Keratinocyte (primary cell): Measurements from ENCODE around the gene DNAH10. TPM values are rescaled to one million over a fixed set of nuclear protein-coding genes. Genes with fewer than 3 reads are reported as not detected.

ENCODE experiments used
- DNase-seq: peaks from one replicate; pipeline ENCODE4 v3.0.0-alpha.2; 2011; ENCODE audit warnings: low read depth, missing footprints, low spot score
- FAIRE-seq: peaks from 2 replicates; lab custom pipeline; 2011; peaks lifted over from hg19 to GRCh38; lab: Jason Lieb, UNC
- H2AFZ ChIP-seq: 2 replicates; pipeline ENCODE4 v1.6.0; 2012; ENCODE audit warnings: low read length, control low read depth, inconsistent platforms; ENCODE audit not compliant: control insufficient read depth
- H3K27ac ChIP-seq: 2 replicates; pipeline ENCODE4 v1.5.1; 2011; ENCODE audit warnings: low read length; ENCODE audit not compliant: control insufficient read depth, insufficient read depth
- H3K27me3 ChIP-seq: 3 replicates; pipeline ENCODE4 v1.6.0; 2011; ENCODE audit warnings: low read length; ENCODE audit not compliant: control insufficient read depth, insufficient read depth; ENCODE audit errors: extremely low read depth
- H3K36me3 ChIP-seq, 2 experiments: 2 replicates in 1 of 2; 3 replicates in 1 of 2; pipeline ENCODE4 v1.5.1; 2011; ENCODE audit warnings: low read length in 2 of 2, mild to moderate bottlenecking in 1 of 2; ENCODE audit not compliant: control insufficient read depth in 2 of 2, insufficient read depth in 2 of 2; ENCODE audit errors: extremely low read depth in 1 of 2
- H3K4me1 ChIP-seq: 3 replicates; pipeline ENCODE4 v1.5.1; 2011; ENCODE audit warnings: low read length; ENCODE audit not compliant: control insufficient read depth, insufficient read depth; ENCODE audit errors: extremely low read depth
- H3K4me2 ChIP-seq: 3 replicates; pipeline ENCODE4 v1.6.0; 2011; ENCODE audit warnings: low read depth, low read length; ENCODE audit not compliant: control insufficient read depth, insufficient read depth; ENCODE audit errors: extremely low read depth
- H3K4me3 ChIP-seq, 3 experiments: fragments of 200-600 bp in 1 of 3; sonication (generic) in 1 of 3; 2 replicates in 2 of 3; 3 replicates in 1 of 3; pipeline ENCODE4 v1.5.1; 2011 to 2016; ENCODE audit warnings: low read length in 3 of 3, mild to moderate bottlenecking in 3 of 3, control low read depth in 2 of 3, inconsistent platforms in 1 of 3, low read depth in 1 of 3, mixed read lengths in 1 of 3, mixed run types in 1 of 3, moderate library complexity in 1 of 3; ENCODE audit not compliant: control insufficient read depth in 2 of 3, insufficient read depth in 2 of 3; ENCODE audit errors: extremely low read depth in 1 of 3
- H3K79me2 ChIP-seq: 2 replicates; pipeline ENCODE4 v1.6.0; 2012; ENCODE audit warnings: low read length; ENCODE audit not compliant: control insufficient read depth, insufficient read depth
- H3K9ac ChIP-seq: 3 replicates; pipeline ENCODE4 v1.6.0; 2011; ENCODE audit warnings: low read length; ENCODE audit not compliant: control insufficient read depth, insufficient read depth; ENCODE audit errors: extremely low read depth
- H3K9me1 ChIP-seq: 3 replicates; pipeline ENCODE4 v1.6.0; 2011; ENCODE audit warnings: low read length; ENCODE audit not compliant: control insufficient read depth, insufficient read depth; ENCODE audit errors: extremely low read depth
- H3K9me3 ChIP-seq: 2 replicates; pipeline ENCODE4 v1.5.1; 2012; ENCODE audit warnings: low read depth, low read length; ENCODE audit not compliant: control insufficient read depth
- H4K20me1 ChIP-seq: 3 replicates; pipeline ENCODE4 v1.6.0; 2011; ENCODE audit warnings: low read length; ENCODE audit not compliant: control insufficient read depth, insufficient read depth; ENCODE audit errors: extremely low read depth
- CTCF ChIP-seq, 3 experiments: IDR thresholded peaks in 1 of 3; conservative IDR thresholded peaks in 1 of 3; optimal IDR thresholded peaks in 1 of 3; 2 replicates in 2 of 3; 3 replicates in 1 of 3; pipeline versions ENCODE3 to v1.5.1; 2011; ENCODE audit warnings: low read length in 3 of 3, mild to moderate bottlenecking in 3 of 3, moderate library complexity in 2 of 3, control low read depth in 1 of 3, inconsistent platforms in 1 of 3; ENCODE audit not compliant: insufficient read depth in 2 of 3; ENCODE audit errors: extremely low read depth in 1 of 3
- EZH2 ChIP-seq: IDR thresholded peaks from one replicate; pipeline ENCODE4 v1.6.1; 2012; ENCODE audit warnings: inconsistent platforms, mild to moderate bottlenecking, low read length, moderate library complexity
- dilution Hi-C: fragments of 300-500 bp; cut with MboI; formaldehyde crosslinking; loops from one replicate; pipeline ENCODE4 v1.7.0; 2020; ENCODE audit warnings: low sequenced_read_pairs; ENCODE audit not compliant: extremely low pct_ligation_motif_present
- polyA plus RNA-seq, 5 experiments: library from polyadenylated mRNA; depleted of rRNA in 3 of 5; stranded (reverse) in 3 of 5; stranded (forward) in 1 of 5; unstranded in 1 of 5; fragments of >200 nt; gene quantifications; 1 replicate in 1 of 5; 2 replicates in 3 of 5; 3 replicates in 1 of 5; pipeline versions ENCODE4 v1.2.1 to v1.2.3, GENCODE V29; 2011 to 2012; ENCODE audit warnings: missing spikeins in 2 of 5, low read depth in 1 of 5, low replicate concordance in 1 of 5

The DNAH10 gene
- polyA plus RNA-seq, 1 donor (not counting 4 experiments of a cell fraction or from before 2014, with no cell fraction given), result 0.08 TPM

GRCh38 chr12:123850246-123851134, 88.4 kb downstream of the DNAH10 start:
- dilution Hi-C loops, result no loop called here

GRCh38 chr12:123853396-123854070, 91.4 kb downstream of the DNAH10 start:
- Histone ChIP-seq H3K4me2 (no peak overlapping the region), H3K27me3 (peaks cover 8% of the 10 kb centered on the region), H3K4me3 (no peak overlapping the region), H3K9me1 (no peaks in the 10 kb centered on the region), H3K36me3 (no peaks in the 10 kb centered on the region), H2AFZ (no peak overlapping the region), H3K4me1 (no peaks in the 10 kb centered on the region), H3K9ac (no peak overlapping the region), H3K27ac (no peak overlapping the region), H3K79me2 (no peaks in the 10 kb centered on the region), H3K9me3 (no peaks in the 10 kb centered on the region), H4K20me1 (no peaks in the 10 kb centered on the region)
- dilution Hi-C loops, result no loop called here
- TF ChIP-seq EZH2 (no peak), CTCF (optimal IDR thresholded peaks at IDR 0.05 in 1 of 3, IDR thresholded peaks at IDR 0.05 in 1 of 3, conservative IDR thresholded peaks at IDR 0.05 in 1 of 3; ENCODE audit: extremely low read depth in 1 of 3, insufficient read depth in 2 of 3, low read length in 3 of 3) (no peak)
- FAIRE-seq (no peak), DNase-seq (no peak)

More at GRCh38 chr12:123850246-123851134, 88.4 kb downstream of the DNAH10 start:
- DNase-seq, result no peak
- no peaks in the 10 kb centered on the region for H4K20me1 ChIP-seq
- no peak overlapping the region for H3K9ac ChIP-seq
- H2AFZ ChIP-seq, result no peak overlapping the region
- peaks cover 8% of the 10 kb centered on the region for H3K27me3 ChIP-seq
- H3K36me3 ChIP-seq, result no peaks in the 10 kb centered on the region
- no peaks in the 10 kb centered on the region for H3K79me2 ChIP-seq
- H3K9me1 ChIP-seq, result no peaks in the 10 kb centered on the region
- no peaks in the 10 kb centered on the region for H3K9me3 ChIP-seq
- H3K27ac ChIP-seq, result no peak overlapping the region
- no peak for FAIRE-seq
- H3K4me2 ChIP-seq, result no peak overlapping the region
- no peaks in the 10 kb centered on the region for H3K4me1 ChIP-seq
- H3K4me3 ChIP-seq, result no peak overlapping the region
- TF ChIP-seq CTCF (optimal IDR thresholded peaks at IDR 0.05 in 1 of 3, IDR thresholded peaks at IDR 0.05 in 1 of 3, conservative IDR thresholded peaks at IDR 0.05 in 1 of 3; ENCODE audit: extremely low read depth in 1 of 3, insufficient read depth in 2 of 3, low read length in 3 of 3), result no peak
- no peak for TF ChIP-seq EZH2
